Measurements from ENCODE around the gene OTOF.

The OTOF gene

GRCh38 chr2:26506279-26506678 is 28.4 kb upstream of the OTOF start:
- no peak for DNase-seq (ENCODE audit: low read depth, low spot score)

GRCh38 chr2:26504002-26504401 is 26.1 kb upstream of the OTOF start:
- no peak for DNase-seq (ENCODE audit: low read depth, low spot score)
- peak overlapping the region; percentile 53 for H3K4me3 ChIP-seq (ENCODE audit: low read length)

More at GRCh38 chr2:26506279-26506678, 28.4 kb upstream of the OTOF start:
- H3K4me3 ChIP-seq (ENCODE audit: low read length): no peak overlapping the region

- H3K4me3 ChIP-seq (ENCODE audit: low read length): peak overlapping the region; percentile 53
These were observed 25.4 kb upstream of the OTOF start for GRCh38 chr2:26503231-26503880.

GRCh38 chr2:26500406-26500805 is 22.5 kb upstream of the OTOF start:
- no peak overlapping the region for H3K4me3 ChIP-seq (ENCODE audit: low read length)
- no peak for DNase-seq (ENCODE audit: low read depth, low spot score)

More at GRCh38 chr2:26503231-26503880, 25.4 kb upstream of the OTOF start:
- DNase-seq (ENCODE audit: low read depth, low spot score): peak; percentile 74

- no peak for DNase-seq (ENCODE audit: low read depth, low spot score)
- no peak overlapping the region for H3K4me3 ChIP-seq (ENCODE audit: low read length)
These were observed 17.9 kb upstream of the OTOF start for GRCh38 chr2:26495705-26496297.

GRCh38 chr2:26494891-26495290 is 17.0 kb upstream of the OTOF start:
- no peak overlapping the region for H3K4me3 ChIP-seq (ENCODE audit: low read length)
- DNase-seq (ENCODE audit: low read depth, low spot score): no peak

GRCh38 chr2:26494199-26494598 is 16.3 kb upstream of the OTOF start:
- no peak for DNase-seq (ENCODE audit: low read depth, low spot score)
- no peak overlapping the region for H3K4me3 ChIP-seq (ENCODE audit: low read length)

- H3K4me3 ChIP-seq (ENCODE audit: low read length): no peak overlapping the region
- DNase-seq (ENCODE audit: low read depth, low spot score): no peak
These were observed 15.6 kb upstream of the OTOF start for GRCh38 chr2:26493566-26493965.

- H3K4me3 ChIP-seq (ENCODE audit: low read length): no peak overlapping the region
- DNase-seq (ENCODE audit: low read depth, low spot score): no peak
These were observed 15.0 kb upstream of the OTOF start for GRCh38 chr2:26492749-26493515.

GRCh38 chr2:26491563-26492167 is 13.7 kb upstream of the OTOF start:
- no peak overlapping the region for H3K4me3 ChIP-seq (ENCODE audit: low read length)
- DNase-seq (ENCODE audit: low read depth, low spot score): no peak

- DNase-seq (ENCODE audit: low read depth, low spot score): no peak
- H3K4me3 ChIP-seq (ENCODE audit: low read length): no peak overlapping the region
These were observed 11.4 kb upstream of the OTOF start for GRCh38 chr2:26489213-26489850.

GRCh38 chr2:26488463-26489212 is 10.7 kb upstream of the OTOF start:
- no peak overlapping the region for H3K4me3 ChIP-seq (ENCODE audit: low read length)
- no peak for DNase-seq (ENCODE audit: low read depth, low spot score)

GRCh38 chr2:26487192-26487591 is 9.3 kb upstream of the OTOF start:
- no peak overlapping the region for H3K4me3 ChIP-seq (ENCODE audit: low read length)
- no peak for DNase-seq (ENCODE audit: low read depth, low spot score)

- no peak overlapping the region for H3K4me3 ChIP-seq (ENCODE audit: low read length)
- no peak for DNase-seq (ENCODE audit: low read depth, low spot score)
These were observed 8.9 kb upstream of the OTOF start for GRCh38 chr2:26486789-26487188.

GRCh38 chr2:26485725-26486418 is 7.9 kb upstream of the OTOF start:
- no peak for DNase-seq (ENCODE audit: low read depth, low spot score)
- no peak overlapping the region for H3K4me3 ChIP-seq (ENCODE audit: low read length)

- H3K4me3 ChIP-seq (ENCODE audit: low read length): no peak overlapping the region
- no peak for DNase-seq (ENCODE audit: low read depth, low spot score)
These were observed 7.2 kb upstream of the OTOF start for GRCh38 chr2:26485099-26485498.

- H3K4me3 ChIP-seq (ENCODE audit: low read length): no peak overlapping the region
- no peak for DNase-seq (ENCODE audit: low read depth, low spot score)
These were observed 6.7 kb upstream of the OTOF start for GRCh38 chr2:26484579-26484978.

GRCh38 chr2:26483957-26484565 is 6.1 kb upstream of the OTOF start:
- DNase-seq (ENCODE audit: low read depth, low spot score): no peak
- no peak overlapping the region for H3K4me3 ChIP-seq (ENCODE audit: low read length)
